A549 (cell line): Measurements from ENCODE around the gene EDARADD. TPM values are rescaled to one million over a fixed set of nuclear protein-coding genes. Genes with fewer than 3 reads are reported as not detected.
"Not testable (repeated sequence)": the region's sequence is repeated elsewhere in the genome, so short reads cannot be mapped to it uniquely, and the experiment has no call there.

Experiments used
- ATAC-seq, 2 experiments: fragments of 200-7000 bp in 1 of 2; fragments of >200 bp in 1 of 2; cut with Nextera tagmentation in 1 of 2; cut with Tn5 transposase in 1 of 2; 3 replicates each; pipeline versions ENCODE4 v1.8.0 to v1.9.1; 2018 to 2020; ENCODE audit warnings: mild to moderate bottlenecking in 1 of 2, moderate library complexity in 1 of 2
- CTCF ChIA-PET: fragments of 300-600 bp; sonication (Branson Sonifier 250); formaldehyde crosslinking; extraction: SDS; loops from one replicate; lab custom pipeline; 2021; ENCODE audit warnings: antibody characterized with exemption, inconsistent platforms; lab: Yijun Ruan, JAX
- POLR2A ChIA-PET: fragments of 350-600 bp; formaldehyde crosslinking; extraction: SDS; loops from one replicate; lab custom pipeline; 2021; ENCODE audit warnings: antibody characterized with exemption, inconsistent platforms; lab: Yijun Ruan, JAX
- DNase-seq, 2 experiments: peaks; one replicate each; pipeline versions ENCODE4 v3.0.0 to v3.0.0-alpha.2; 2011 to 2016; ENCODE audit warnings: low read depth in 1 of 2, low spot score in 1 of 2
- FAIRE-seq: peaks from 2 replicates; lab custom pipeline; 2011; peaks lifted over from hg19 to GRCh38; lab: Jason Lieb, UNC
- H3K27ac ChIP-seq, 2 experiments: fragments of >200 bp; sonication (Bioruptor Twin); formaldehyde crosslinking; 3 replicates each; pipeline ENCODE4 v1.5.1; 2016 to 2017
- H3K4me1 ChIP-seq: fragments of >200 bp; sonication (Bioruptor Twin); formaldehyde crosslinking; 3 replicates; pipeline ENCODE4 v1.6.1; 2016
- H3K4me2 ChIP-seq: fragments of >200 bp; sonication (Bioruptor Twin); formaldehyde crosslinking; 3 replicates; pipeline ENCODE4 v1.6.1; 2016
- H3K4me3 ChIP-seq: fragments of >200 bp; sonication (Bioruptor Twin); formaldehyde crosslinking; 3 replicates; pipeline ENCODE4 v1.5.1; 2016
- H3K9me3 ChIP-seq: fragments of >200 bp; sonication (Bioruptor Twin); formaldehyde crosslinking; 3 replicates; pipeline ENCODE4 v1.6.1; 2016
- CBX8 ChIP-seq: fragments of 200-600 bp; sonication (generic); IDR thresholded peaks from 2 replicates; pipeline ENCODE4 v1.6.1; 2016
- EHF ChIP-seq: fragments of 250-450 bp; sonication (Bioruptor Pico); IDR thresholded peaks from 2 replicates; pipeline ENCODE4 v1.5.0; 2020; ENCODE audit warnings: mild to moderate bottlenecking
- EHMT2 ChIP-seq: fragments of 200-600 bp; sonication (generic); IDR thresholded peaks from 2 replicates; pipeline ENCODE4 v1.6.1; 2016; ENCODE audit warnings: antibody characterized with exemption, low read depth, mild to moderate bottlenecking, moderate library complexity
- EP300 ChIP-seq, 2 experiments: fragments of >200 bp; sonication (Bioruptor Twin); formaldehyde crosslinking; IDR thresholded peaks; 2 replicates in 1 of 2; 3 replicates in 1 of 2; pipeline ENCODE4 v1.6.1; 2016 to 2017
- FOSB ChIP-seq: fragments of 250-450 bp; sonication (Bioruptor Pico); IDR thresholded peaks from 2 replicates; pipeline ENCODE4 v1.5.0; 2020; ENCODE audit warnings: mild to moderate bottlenecking, moderate library complexity
- FOSL2 ChIP-seq, 2 experiments: fragments of 450-650 bp in 1 of 2; fragments of >200 bp in 1 of 2; sonication (Bioruptor Twin) in 1 of 2; formaldehyde crosslinking; IDR thresholded peaks; 2 replicates each; pipeline versions ENCODE4 v1.5.0 to v1.6.1; 2016 to 2020; ENCODE audit warnings: mild to moderate bottlenecking in 1 of 2, moderate library complexity in 1 of 2
- HDAC2 ChIP-seq: fragments of 200-600 bp; sonication (generic); IDR thresholded peaks from 2 replicates; pipeline ENCODE4 v1.6.1; 2016
- HES2 ChIP-seq: fragments of >200 bp; sonication (Bioruptor Twin); formaldehyde crosslinking; IDR thresholded peaks from 2 replicates; pipeline ENCODE4 v1.6.1; 2016
- HEYL ChIP-seq: fragments of 250-450 bp; sonication (Bioruptor Pico); IDR thresholded peaks from 2 replicates; pipeline ENCODE4 v1.8.0; 2021; ENCODE audit warnings: mild to moderate bottlenecking, moderate library complexity
- HOXB13 ChIP-seq: fragments of 250-450 bp; sonication (Bioruptor Pico); IDR thresholded peaks from 2 replicates; pipeline ENCODE4 v1.5.0; 2020; ENCODE audit warnings: low read depth, mild to moderate bottlenecking, moderate library complexity
- HOXB5 ChIP-seq: fragments of 250-450 bp; sonication (Bioruptor Pico); IDR thresholded peaks from 2 replicates; pipeline ENCODE4 v1.5.0; 2020; ENCODE audit warnings: mild to moderate bottlenecking, moderate library complexity
- KDM1A ChIP-seq: fragments of 200-600 bp; sonication (generic); IDR thresholded peaks from 2 replicates; pipeline ENCODE4 v1.6.1; 2016; ENCODE audit warnings: low read depth, mild to moderate bottlenecking
- MAFK ChIP-seq: fragments of 450-650 bp; IDR thresholded peaks from 2 replicates; pipeline ENCODE4 v1.6.1; 2014; ENCODE audit not compliant: partially characterized antibody
- MYC ChIP-seq: IDR thresholded peaks from 2 replicates; pipeline ENCODE4 v1.6.1; 2012; ENCODE audit warnings: mild to moderate bottlenecking, inconsistent platforms, low read length, improper control_type of control experiment, borderline replicate concordance
- NFE2L2 ChIP-seq: fragments of 150-350 bp; conservative IDR thresholded peaks from 2 replicates; pipeline ENCODE4 v1.6.1; 2014; ENCODE audit warnings: low read length
- NR3C1 ChIP-seq: fragments of >200 bp; sonication (Bioruptor Twin); formaldehyde crosslinking; IDR thresholded peaks from 3 replicates; pipeline ENCODE4 v1.6.1; 2017
- POLR2A ChIP-seq: IDR thresholded peaks from 2 replicates; pipeline ENCODE4 v1.6.1; 2012; ENCODE audit warnings: mild to moderate bottlenecking, low read length
- RAD21 ChIP-seq, 2 experiments: fragments of >200 bp in 1 of 2; sonication (Bioruptor Twin) in 1 of 2; formaldehyde crosslinking in 1 of 2; IDR thresholded peaks in 1 of 2; conservative IDR thresholded peaks in 1 of 2; 2 replicates in 1 of 2; 3 replicates in 1 of 2; pipeline ENCODE4 v1.6.1; 2012 to 2018; ENCODE audit warnings: inconsistent platforms in 1 of 2
- RARB ChIP-seq: fragments of 250-450 bp; sonication (Bioruptor Pico); IDR thresholded peaks from 2 replicates; pipeline ENCODE4 v1.8.0; 2021; ENCODE audit warnings: mild to moderate bottlenecking, moderate library complexity
- RCOR1 ChIP-seq: fragments of 150-350 bp; IDR thresholded peaks from 2 replicates; pipeline ENCODE4 v1.6.1; 2014; ENCODE audit warnings: antibody characterized with exemption, low read length, low read depth
- SMC3 ChIP-seq: fragments of >200 bp; sonication (Bioruptor Twin); formaldehyde crosslinking; IDR thresholded peaks from 3 replicates; pipeline ENCODE4 v1.6.1; 2018; ENCODE audit warnings: inconsistent platforms
- ZC3H11A ChIP-seq: fragments of 450-650 bp; IDR thresholded peaks from 2 replicates; pipeline ENCODE4 v1.6.1; 2014; ENCODE audit warnings: antibody characterized with exemption, mild to moderate bottlenecking
- ZFP36 ChIP-seq: fragments of 450-650 bp; IDR thresholded peaks from 2 replicates; pipeline ENCODE4 v1.6.1; 2014; ENCODE audit warnings: borderline replicate concordance; ENCODE audit not compliant: partially characterized antibody
- ZNF302 ChIP-seq: fragments of 250-450 bp; sonication (Bioruptor Pico); IDR thresholded peaks from 2 replicates; pipeline ENCODE4 v1.9.0; 2021; ENCODE audit warnings: inconsistent platforms, mild to moderate bottlenecking, moderate library complexity
- WGBS: methylation state at CpG from one replicate; pipeline ENCODE4 v1.1.6; 2017; ENCODE audit errors: missing lambda C conversion rate; 5-methylcytosine and 5-hydroxymethylcytosine counted together
- polyA plus RNA-seq, 4 experiments: library from polyadenylated mRNA; depleted of rRNA in 3 of 4; stranded (reverse); fragments of >200 nt; fragmentation: RNase III in 1 of 4; extraction: RNeasy Plus Mini Kit Qiagen cat#74134 plus additional on column Dnase treatment in 1 of 4; gene quantifications; 2 replicates in 3 of 4; 3 replicates in 1 of 4; pipeline ENCODE4 v1.2.3, GENCODE V29; 2011 to 2017
- TF ChIP-seq, protein P1 (sequence below): fragments of >200 bp; sonication (Bioruptor Twin); formaldehyde crosslinking; IDR thresholded peaks from 3 replicates; pipeline ENCODE4 v1.5.1; 2016

The EDARADD gene
- polyA plus RNA-seq, 2 of the 4 experiments (the other 2 are of a cell fraction): 2.1 to 5.8 TPM

GRCh38 chr1:236486356-236487002 is 92.4 kb downstream of the EDARADD start:
- DNase-seq (no peak), FAIRE-seq (no peak), ATAC-seq (no peak)
- H3K27ac ChIP-seq: no peak overlapping the region
- 0 out of 3 replicates have a peak, but pooled peaks cover 4% of the 10 kb centered on the region for H3K4me1 ChIP-seq
- H3K4me3 ChIP-seq: no peak overlapping the region
- H3K4me2 ChIP-seq: no peak overlapping the region
- 68% methylated on average over 4 of the region's 4 CpGs for WGBS
- no peaks in the 10 kb centered on the region for H3K9me3 ChIP-seq
- ChIA-PET CTCF (interaction anchor here (1.1 to 11.7 kb wide), 2 partner anchors 17 to 381 kb away, joined by 3 to 110 read pairs; no protein-coding TSS in a partner anchor), POLR2A (no interaction called here)
- no peak for TF ChIP-seq RAD21 (conservative IDR thresholded peaks at IDR 0.05 in 1 of 2, IDR thresholded peaks at IDR 0.05 in 1 of 2)
- no peak for TF ChIP-seq MYC
- no peak for TF ChIP-seq CBX8
- no peak for TF ChIP-seq MAFK
- no peak for TF ChIP-seq ZFP36
- no peak for TF ChIP-seq ZC3H11A
- TF ChIP-seq EHF (CRISPR knock-in tag): no peak
- TF ChIP-seq EHMT2: no peak
- TF ChIP-seq ZNF302 (CRISPR knock-in tag): no peak
- TF ChIP-seq FOSL2 (IDR thresholded peaks at IDR 0.05): no peak
- no peak for TF ChIP-seq FOSL2 (CRISPR knock-in tag; IDR thresholded peaks at IDR 0.05)
- no peak for TF ChIP-seq HOXB13 (CRISPR knock-in tag)
- TF ChIP-seq HES2: no peak
- no peak for TF ChIP-seq RARB (CRISPR knock-in tag)
- no peak for TF ChIP-seq EP300 (IDR thresholded peaks at IDR 0.05)
- no peak for TF ChIP-seq HEYL (CRISPR knock-in tag)
- no peak for TF ChIP-seq NFE2L2
- TF ChIP-seq, all 56 proteins: peak for 0

DNA sequence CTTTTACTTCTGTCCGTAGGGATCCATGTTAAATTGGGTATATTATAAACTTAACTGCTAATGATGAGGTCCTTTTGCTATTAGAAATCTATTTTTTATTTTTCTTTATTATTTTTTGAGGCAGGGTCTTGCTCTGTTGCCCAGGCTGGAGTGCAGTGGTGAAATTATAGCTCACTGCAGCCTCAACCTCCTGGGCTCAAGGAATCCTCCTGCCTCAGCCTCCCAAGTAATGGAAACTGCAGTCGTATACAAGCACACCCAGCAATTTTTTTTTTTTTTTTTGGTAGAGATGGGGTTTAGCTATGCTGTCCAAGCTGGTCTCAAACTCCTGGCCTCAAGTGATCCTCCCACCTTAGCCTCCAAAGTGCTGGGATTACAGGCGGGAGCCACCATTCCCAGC is 95.1 kb downstream of the EDARADD start:
- H3K9me3 ChIP-seq, H3K27ac ChIP-seq, H3K4me2 ChIP-seq, FAIRE-seq, ATAC-seq, DNase-seq, POLR2A ChIA-PET, H3K4me1 ChIP-seq, H3K4me3 ChIP-seq: not testable (repeated sequence)
- WGBS: 48% methylated on average over 3 of the region's 3 CpGs
- CTCF ChIA-PET: interaction anchor here (0.6 to 11.7 kb wide), 12 partner anchors 9 to 629 kb away, joined by 3 to 110 read pairs (median 4); no protein-coding TSS in a partner anchor

GRCh38 chr1:236489710-236490377 is 95.8 kb downstream of the EDARADD start:
- peak overlapping the region; percentile 9 for H3K4me2 ChIP-seq
- no peak overlapping the region for H3K4me3 ChIP-seq

More at GRCh38 chr1:236489710-236490377, 95.8 kb downstream of the EDARADD start:
- ChIA-PET CTCF (interaction anchor here (0.6 to 11.7 kb wide), 13 partner anchors 11 to 384 kb away, joined by 3 to 110 read pairs (median 4); no protein-coding TSS in a partner anchor), POLR2A (no interaction called here)
- 20% methylated on average over 11 of the region's 11 CpGs for WGBS
- TF ChIP-seq KDM1A: no peak
- no peak for TF ChIP-seq HDAC2
- TF ChIP-seq FOSB: no peak
- TF ChIP-seq SMC3: peak; percentile 81
- TF ChIP-seq RCOR1: no peak
- no peak for TF ChIP-seq POLR2A
- TF ChIP-seq NR3C1: no peak
- TF ChIP-seq, protein P1, sequence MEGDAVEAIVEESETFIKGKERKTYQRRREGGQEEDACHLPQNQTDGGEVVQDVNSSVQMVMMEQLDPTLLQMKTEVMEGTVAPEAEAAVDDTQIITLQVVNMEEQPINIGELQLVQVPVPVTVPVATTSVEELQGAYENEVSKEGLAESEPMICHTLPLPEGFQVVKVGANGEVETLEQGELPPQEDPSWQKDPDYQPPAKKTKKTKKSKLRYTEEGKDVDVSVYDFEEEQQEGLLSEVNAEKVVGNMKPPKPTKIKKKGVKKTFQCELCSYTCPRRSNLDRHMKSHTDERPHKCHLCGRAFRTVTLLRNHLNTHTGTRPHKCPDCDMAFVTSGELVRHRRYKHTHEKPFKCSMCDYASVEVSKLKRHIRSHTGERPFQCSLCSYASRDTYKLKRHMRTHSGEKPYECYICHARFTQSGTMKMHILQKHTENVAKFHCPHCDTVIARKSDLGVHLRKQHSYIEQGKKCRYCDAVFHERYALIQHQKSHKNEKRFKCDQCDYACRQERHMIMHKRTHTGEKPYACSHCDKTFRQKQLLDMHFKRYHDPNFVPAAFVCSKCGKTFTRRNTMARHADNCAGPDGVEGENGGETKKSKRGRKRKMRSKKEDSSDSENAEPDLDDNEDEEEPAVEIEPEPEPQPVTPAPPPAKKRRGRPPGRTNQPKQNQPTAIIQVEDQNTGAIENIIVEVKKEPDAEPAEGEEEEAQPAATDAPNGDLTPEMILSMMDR: peak; percentile 76
- peak; percentile 82 to 88 for TF ChIP-seq RAD21 (conservative IDR thresholded peaks at IDR 0.05 in 1 of 2, IDR thresholded peaks at IDR 0.05 in 1 of 2)
- no peak for TF ChIP-seq HOXB5 (CRISPR knock-in tag)
- Histone ChIP-seq H3K27ac (no peak overlapping the region), H3K4me1 (0 out of 3 replicates have a peak, but pooled peaks cover 4% of the 10 kb centered on the region), H3K9me3 (no peaks in the 10 kb centered on the region)
- FAIRE-seq: no peak
- DNase-seq: peak; percentile 76 to 80
- ATAC-seq: peak; percentile 86 to 89
